Midbrain (tissue), 1 donor: ENCODE results near the gene RNPS1.

Experiments
- DNase-seq: peaks from one replicate; lab custom pipeline; 2025; lab: John Stamatoyannopoulos, UW

The RNPS1 gene

GRCh38 chr16:2267913-2268666, at the start of gene RNPS1:
RNPS1 (minus strand) TSS chr16:2268126; CDS start chr16:2264643, 3,483 bp downstream.
- peak; percentile 96 for DNase-seq

GRCh38 chr16:2317231-2318020, 49.5 kb upstream of the RNPS1 start:
- no peak for DNase-seq

- DNase-seq: no peak
Observed at GRCh38 chr16:2308089-2308962, 40.4 kb upstream of the RNPS1 start.

GRCh38 chr16:2299915-2300192, 31.9 kb upstream of the RNPS1 start:
- no peak for DNase-seq

- DNase-seq: no peak
Observed at GRCh38 chr16:2299121-2299914, 31.4 kb upstream of the RNPS1 start.

- DNase-seq: no peak
Observed at GRCh38 chr16:2298621-2299020, 30.7 kb upstream of the RNPS1 start.

GRCh38 chr16:2297506-2297860, 29.6 kb upstream of the RNPS1 start:
- no peak for DNase-seq

GRCh38 chr16:2296661-2297505, 29.0 kb upstream of the RNPS1 start:
- peak; percentile 7 for DNase-seq

GRCh38 chr16:2295056-2295798, 27.3 kb upstream of the RNPS1 start:
- DNase-seq: no peak

- no peak for DNase-seq
Observed at GRCh38 chr16:2292221-2292620, 24.3 kb upstream of the RNPS1 start.

- no peak for DNase-seq
Observed at GRCh38 chr16:2289282-2289681, 21.4 kb upstream of the RNPS1 start.

GRCh38 chr16:2288726-2289125, 20.8 kb upstream of the RNPS1 start:
- DNase-seq: no peak

- no peak for DNase-seq
Observed at GRCh38 chr16:2287916-2288547, 20.1 kb upstream of the RNPS1 start.

GRCh38 chr16:2286550-2286949, 18.6 kb upstream of the RNPS1 start:
- DNase-seq: no peak

GRCh38 chr16:2285731-2286191, 17.8 kb upstream of the RNPS1 start:
- DNase-seq: no peak

GRCh38 chr16:2284797-2285576, 17.1 kb upstream of the RNPS1 start:
- DNase-seq: no peak

- no peak for DNase-seq
Observed at GRCh38 chr16:2284001-2284770, 16.3 kb upstream of the RNPS1 start.
